Middle frontal gyrus (tissue), 1 donor: ENCODE data around the gene LCN1.

Experiments used
- DNase-seq: peaks from one replicate; pipeline ENCODE4 v3.0.0-alpha.2; 2015; ENCODE audit warnings: low spot score; ENCODE audit errors: extremely low spot score

Gene LCN1

DNA sequence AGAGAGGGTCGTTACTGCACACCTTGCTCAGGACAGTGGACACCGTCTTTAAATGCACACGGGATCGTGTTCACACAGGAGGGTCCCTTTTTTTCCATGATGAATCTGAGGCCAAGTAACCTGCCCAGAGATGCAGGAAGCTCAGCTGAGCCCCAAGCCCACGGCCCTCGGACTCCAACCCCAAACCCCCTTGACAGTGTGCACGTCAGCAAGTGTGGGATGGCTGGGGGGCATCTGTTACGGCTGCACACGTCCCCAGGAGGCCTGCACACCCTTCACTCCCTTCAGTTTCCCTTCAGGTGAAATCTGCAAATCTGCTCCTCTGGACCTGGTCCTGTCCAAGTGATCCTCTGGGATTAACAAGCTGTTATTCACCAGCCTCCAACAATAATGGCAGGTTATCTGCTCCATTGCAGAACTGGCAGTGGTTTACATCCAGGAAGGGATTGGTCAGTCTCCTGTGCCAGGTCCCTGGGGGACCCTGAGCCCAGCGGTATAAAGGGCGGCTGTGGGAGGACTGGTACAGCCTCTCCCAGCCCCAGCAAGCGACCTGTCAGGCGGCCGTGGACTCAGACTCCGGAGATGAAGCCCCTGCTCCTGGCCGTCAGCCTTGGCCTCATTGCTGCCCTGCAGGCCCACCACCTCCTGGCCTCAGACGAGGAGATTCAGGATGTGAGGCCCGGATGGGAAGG, at the start of gene LCN1:
Gene LCN1, plus strand, starts transcription at position 525 of the 692 bp plus-strand sequence. Its CDS starts 58 bp downstream, at position 583.
- DNase-seq = no peak

DNA sequence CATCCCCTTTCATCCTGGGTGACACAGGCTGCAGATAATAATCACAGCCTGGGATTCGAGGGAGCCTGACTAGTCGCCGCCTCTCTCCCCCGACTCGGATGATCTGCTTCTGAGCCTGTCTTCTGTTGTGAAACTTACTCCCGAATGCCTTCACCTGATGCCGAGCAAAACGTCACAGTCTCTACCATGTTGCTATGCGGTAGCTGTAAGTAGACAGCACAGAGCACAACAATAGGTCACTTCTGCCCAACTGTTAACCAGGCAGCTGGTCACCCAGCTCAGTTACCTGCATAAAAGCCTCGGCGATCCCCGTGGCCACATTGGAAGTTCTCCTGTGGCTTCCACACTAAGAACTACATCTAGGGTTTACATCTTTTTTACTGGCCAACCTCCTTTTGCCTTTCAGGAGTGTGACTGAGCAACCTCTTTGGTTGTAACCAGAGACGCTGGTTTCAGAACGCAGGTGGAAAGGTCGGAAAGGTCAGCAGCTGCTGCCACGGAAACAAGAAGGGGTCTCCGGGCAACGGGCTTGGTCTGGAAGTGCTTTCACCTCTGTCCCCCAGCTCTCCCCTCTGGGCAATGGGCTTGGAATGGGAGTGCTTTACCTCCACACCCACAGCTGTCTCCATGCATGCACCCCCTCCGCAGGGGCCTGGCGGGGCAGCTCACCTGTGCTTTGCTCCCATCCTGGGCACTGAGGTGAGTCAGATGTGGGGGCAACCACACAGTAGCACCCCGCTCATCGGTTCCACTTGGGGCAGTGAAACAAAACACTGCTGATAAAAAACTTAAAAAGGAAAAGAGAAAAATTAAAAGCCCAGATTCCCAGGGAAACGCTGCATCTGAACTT, 49.2 kb upstream of the LCN1 start:
- no peak for DNase-seq

DNA sequence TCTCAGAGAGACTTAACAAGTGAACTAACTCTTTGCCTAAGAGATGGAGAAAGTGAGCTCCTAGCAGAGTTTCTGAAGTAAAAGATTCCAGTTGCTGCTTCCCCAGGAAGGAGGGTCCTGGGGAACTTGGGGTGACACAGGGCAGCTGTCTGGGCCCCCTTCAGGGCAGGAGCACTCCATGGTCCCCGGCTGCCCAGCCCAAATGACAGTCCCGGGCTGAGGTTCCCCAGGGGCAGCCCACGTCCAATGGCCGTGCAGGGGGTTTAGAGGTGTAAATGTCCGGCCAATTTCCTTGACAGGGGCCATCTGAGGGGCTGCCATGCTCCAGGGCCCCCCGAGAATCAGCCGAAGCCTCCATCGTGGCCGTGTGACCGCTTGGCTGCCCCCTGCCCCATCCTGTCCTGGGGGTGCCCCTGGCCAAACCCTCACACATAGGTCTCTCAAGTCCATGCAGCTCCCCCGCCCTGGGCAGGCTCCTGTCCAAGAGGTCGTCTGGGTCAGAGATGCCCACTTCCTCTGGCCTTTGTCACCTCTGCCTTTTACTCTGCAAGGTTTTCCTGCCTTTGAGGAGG, 47.2 kb upstream of the LCN1 start:
- no peak for DNase-seq

DNA sequence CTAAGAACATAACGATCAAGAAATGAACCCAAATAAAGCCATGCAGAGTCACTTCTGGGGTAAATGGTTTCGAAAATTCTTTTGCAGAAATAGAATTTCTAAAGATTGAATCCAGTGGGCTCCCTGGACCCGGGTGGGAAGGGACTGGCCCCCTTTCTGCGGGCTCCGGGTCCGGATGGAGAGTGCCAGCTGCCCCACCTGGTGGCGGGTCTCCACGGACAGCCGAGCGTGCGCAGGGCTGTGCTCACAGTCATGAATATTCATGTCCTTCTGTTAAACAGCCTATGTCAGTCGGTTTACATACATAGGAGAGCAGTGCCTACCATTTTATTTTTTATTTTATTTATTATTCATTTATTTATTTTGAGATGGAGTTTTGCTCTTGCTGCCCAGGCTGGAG, 46.3 kb upstream of the LCN1 start:
- peak; percentile 36 for DNase-seq

DNA sequence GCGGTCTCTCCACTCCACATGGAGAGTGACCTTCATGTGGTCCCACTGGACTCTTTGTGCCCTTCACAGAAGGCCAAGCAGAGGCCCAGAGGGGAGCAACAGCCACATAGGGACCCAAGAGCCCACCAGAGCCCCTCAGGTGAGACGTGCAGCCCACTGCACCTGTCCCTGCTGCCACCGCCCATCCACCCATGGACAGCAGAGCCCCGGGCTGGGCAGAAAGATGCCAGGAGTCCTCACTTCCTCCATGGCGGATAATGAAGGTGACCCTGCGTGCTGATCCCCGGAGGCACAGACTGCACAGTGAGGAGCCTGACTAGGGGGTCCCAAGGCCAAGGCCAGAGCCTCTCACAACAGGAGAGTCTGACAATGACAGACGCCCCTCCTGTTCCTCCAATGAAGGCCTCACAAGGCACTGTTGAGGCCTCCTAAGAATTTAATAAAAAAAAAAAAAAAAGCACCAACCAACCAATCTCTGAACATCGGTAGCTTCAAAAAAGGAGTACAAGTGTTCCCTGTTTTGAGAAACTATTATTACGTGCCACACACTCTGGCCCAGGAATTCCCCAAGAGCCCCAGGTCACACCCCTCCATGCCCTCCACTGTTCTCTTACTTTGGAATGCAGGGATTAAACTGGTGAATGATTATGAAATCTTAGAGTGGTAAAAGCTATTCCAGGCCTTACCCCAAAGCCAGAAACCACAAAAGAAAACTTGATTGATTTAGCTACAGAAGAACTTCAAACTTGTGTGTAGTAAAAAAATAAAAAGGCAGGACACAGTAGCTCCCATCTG, 44.5 kb upstream of the LCN1 start:
- no peak for DNase-seq

DNA sequence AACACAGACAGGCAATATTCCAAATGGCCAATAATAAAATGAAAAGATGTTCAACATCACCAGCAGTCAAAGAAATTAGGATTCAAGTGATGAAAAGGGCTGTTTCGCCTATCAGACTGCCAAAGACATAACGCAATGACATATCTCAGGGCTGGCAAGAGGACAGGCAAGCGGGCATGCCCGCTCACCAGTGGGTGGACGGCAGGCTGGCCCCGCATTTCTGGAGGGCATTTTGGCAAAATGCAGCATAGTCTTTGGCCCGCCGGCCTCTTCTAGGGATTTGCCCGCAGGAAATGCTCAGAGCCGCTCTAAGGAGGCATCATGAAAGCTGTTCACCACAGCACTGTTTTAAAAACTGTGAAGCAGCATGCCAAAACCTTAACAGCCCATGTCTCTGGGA, 43.0 kb upstream of the LCN1 start:
- no peak for DNase-seq

DNA sequence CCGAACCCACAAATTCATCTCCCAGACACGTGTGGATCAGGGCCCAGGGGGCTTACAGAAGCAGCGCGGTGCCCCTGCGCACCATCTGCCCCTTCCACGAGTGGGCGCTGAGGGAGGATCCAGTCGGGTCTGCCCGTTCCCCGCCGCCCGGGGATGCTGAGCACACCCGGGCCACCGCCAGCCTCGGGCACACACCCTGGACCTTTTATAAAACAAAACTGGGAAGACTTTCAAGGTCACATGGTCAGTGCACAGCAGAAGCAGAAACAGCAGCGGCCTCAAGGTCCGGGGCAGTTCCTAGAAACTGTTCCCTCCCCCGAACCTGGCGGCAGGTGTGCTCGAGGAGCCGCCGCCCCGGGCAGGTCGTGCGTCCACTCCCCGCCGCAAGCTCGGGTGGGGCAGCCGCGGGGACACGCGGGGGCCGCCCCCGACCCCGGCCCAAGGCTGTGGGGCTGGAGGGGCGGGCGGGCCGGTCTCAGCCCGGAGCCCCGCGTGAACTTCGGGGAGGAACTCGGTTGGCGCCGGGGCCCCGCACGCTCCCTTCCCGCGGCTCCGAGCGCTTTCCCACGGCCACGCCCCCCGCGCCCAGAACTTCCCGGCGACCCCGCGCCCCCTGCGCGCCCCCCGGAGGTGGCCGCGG, 42.3 kb upstream of the LCN1 start:
- DNase-seq = no peak

DNA sequence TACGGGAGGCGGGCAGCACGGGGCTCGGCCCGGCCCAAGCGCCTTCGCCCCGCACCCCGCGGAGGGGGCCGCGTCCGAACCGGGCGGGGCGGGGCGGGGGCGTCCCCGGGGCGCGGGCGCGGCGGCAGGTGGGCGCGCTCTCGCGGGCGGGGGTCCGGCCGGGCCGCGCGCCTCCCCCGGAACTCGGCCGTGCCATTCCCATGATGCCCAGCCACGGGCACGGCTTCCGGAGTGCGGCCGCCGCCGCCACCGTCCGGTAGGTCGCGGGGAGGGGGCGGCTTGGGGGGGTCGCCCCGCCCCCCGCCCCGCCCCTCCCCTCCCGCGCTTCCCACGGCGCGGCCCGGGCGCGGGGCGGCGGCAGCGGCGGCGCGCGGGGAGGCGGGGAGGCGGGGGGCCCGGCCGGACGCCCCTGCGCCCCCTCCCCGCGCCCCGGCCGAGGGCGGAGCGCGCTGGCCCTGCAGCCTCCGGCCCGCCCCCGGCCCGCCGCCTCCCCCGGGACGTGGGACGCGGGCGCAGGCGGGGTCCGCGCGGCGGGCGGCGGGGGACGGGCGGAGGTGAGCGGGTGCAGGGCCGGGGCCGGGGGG, 41.7 kb upstream of the LCN1 start, which contains the start of gene PPP1R26:
Gene PPP1R26, plus strand, starts transcription at position 314 of the 584 bp plus-strand sequence. CDS start 4,729 bp downstream, outside the sequence.
- no peak for DNase-seq

DNA sequence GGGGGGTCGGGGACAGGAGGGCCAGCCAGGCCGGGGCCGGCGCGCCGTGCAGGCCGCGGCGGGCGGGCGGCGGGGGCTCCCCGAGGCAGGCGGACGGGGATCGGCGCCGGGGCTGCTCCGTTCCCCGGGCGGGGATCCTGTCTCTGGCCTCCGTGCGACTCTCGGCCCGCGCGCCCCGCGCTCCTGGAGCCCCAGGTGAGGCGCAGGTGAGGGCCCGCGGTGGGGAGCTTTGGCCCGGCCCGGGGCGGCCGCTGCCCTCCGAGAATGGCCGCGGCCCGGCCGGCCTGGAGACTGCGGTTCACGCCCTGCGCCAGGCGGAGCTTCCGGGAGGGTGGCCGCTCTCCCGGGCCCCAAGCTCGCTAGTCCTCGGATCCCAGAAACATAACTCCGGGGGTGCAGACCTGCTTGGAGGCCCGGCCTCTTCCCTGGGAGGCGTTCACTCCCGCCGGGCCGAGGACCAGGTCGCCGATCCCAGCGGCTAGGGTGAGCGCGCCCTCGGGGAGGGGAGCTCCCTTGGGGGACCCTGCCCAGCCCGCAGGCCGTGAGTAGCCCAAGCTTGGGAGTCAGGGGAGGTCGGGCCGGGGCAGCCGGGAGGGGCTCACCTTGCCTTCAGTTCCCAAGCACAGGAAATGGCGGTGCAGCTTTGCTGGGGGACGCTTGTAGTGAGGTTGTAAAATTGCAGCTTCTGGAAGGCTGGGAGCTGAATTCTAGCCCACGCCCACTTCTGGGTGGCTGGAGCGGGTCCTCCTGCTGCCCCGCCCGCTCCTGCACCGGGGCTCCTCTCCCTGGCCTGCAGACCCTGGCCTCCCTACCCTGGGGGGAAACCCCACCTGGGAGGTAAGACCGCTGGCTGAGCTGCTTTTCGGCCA, 40.9 kb upstream of the LCN1 start:
- DNase-seq = no peak

DNA sequence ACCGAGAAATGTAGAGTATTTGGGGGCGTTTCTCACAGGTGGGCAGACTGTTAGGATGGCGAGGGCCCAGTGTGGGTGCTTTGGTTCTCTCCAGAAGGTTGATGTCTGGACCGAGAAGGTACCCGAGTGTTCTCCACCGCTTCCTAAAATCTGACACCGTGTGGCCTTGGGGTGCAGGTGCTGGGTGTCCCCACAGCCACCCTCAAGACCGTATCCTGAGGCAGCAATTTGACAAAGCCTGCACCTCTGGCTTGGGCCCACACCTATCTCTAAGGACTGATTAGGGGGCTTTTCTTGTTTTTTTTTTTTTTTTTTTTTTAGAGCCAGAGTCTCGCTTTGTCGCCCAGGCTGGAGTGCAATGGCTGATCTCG, 40.3 kb upstream of the LCN1 start:
- no peak for DNase-seq

DNA sequence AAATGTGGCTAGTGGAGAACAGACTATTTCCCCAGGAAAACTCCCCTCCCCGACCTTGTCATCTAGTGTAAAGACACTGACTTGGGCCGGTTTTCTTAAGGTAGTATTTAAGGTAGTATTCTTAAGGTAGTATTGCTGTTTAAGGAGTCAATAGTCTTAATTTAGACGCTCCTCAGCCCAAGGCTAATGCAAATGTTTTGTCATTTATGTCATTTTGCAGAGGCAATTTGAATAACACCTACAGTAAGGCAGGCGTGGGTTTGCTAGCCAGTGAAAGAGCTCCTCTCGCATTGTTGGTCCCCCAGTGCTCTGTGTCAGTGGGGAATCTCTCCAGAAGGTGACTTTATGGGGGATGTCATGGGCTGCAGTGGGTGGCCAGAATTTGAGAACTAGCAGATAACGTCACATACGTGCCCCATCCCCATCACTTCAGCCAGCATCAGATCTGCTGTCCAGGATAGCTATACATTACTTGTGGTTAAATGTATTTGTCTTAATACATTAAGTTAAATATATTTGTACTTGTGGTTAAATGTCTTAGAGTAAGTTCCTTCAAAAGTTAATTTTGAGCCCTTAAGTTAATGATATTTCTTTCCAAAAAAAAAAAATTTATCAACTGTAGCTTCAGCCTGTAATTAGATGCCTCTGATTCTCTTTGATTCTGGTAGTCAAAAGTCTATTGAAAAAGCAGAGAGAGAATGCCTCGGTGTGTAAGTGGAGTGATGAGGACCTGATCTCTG, 39.1 kb upstream of the LCN1 start:
- DNase-seq = no peak

DNA sequence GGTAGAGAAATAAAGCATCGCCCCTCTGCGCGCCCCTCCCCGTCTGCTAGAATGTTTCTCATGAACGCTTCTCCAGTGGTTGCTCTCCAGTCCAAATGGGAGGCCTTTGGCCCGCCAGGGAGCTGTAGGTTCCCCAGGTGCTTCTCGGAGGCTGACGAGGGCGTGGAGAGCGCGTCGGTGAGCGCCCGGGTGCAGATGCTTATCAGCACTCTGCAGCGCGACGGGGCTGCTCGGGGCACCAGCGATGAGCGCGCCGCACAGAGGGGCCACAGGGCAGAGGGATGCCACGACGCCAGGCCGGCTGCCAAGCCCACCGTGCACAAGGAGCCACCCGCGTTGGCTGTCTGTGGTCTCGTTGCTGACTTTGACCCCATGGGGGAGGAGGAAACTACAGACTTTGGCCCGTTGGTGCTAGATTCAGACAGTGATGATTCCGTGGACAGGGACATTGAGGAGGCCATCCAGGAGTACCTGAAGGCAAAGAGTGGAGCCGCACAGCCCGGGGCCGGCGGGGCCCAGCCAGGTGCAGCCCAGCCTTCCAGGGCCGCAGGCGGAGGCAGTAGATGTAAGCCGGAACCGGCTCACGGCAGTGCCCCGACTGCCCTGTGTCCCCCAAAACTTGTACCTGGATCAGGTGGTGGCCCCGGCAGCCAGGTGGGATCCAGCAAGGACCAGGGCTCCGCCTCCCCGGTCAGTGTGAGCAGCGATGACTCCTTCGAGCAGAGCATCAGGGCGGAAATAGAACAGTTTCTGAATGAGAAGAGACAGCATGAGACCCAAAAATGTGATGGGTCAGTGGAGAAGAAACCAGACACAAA, 36.6 kb upstream of the LCN1 start:
- DNase-seq = no peak

DNA sequence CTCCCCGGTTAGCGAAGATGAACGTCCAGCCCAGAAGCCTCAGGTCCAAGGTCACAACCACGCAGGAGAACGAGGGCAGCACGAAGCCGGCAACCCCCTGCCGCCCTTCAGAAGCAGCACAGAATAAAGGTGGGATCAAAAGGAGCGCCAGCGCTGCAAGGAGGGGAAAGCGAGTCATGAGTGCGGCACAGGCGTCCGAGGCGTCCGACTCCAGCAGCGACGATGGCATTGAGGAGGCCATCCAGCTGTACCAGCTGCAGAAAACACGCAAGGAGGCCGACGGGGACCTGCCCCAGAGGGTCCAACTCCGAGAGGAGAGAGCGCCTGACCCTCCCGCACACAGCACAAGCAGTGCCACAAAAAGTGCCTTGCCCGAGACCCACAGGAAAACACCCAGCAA, 35.9 kb upstream of the LCN1 start:
- no peak for DNase-seq

DNA sequence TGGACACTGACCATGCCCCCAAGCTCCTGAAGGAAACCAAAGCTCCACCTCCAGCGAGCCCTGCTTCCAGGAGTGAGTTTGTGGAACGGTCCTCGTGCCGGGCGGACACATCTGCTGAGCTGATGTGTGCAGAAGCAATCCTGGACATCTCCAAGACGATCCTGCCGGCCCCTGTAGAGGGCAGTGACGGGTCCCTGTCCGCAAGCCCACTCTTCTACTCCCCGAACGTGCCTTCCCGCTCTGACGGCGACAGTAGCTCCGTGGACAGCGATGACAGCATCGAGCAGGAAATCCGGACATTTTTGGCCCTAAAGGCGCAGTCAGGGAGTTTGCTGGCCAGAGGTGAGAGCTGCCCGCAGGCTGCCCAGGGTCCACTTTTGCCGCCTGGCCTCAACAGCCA, 35.4 kb upstream of the LCN1 start:
- DNase-seq = no peak

DNA sequence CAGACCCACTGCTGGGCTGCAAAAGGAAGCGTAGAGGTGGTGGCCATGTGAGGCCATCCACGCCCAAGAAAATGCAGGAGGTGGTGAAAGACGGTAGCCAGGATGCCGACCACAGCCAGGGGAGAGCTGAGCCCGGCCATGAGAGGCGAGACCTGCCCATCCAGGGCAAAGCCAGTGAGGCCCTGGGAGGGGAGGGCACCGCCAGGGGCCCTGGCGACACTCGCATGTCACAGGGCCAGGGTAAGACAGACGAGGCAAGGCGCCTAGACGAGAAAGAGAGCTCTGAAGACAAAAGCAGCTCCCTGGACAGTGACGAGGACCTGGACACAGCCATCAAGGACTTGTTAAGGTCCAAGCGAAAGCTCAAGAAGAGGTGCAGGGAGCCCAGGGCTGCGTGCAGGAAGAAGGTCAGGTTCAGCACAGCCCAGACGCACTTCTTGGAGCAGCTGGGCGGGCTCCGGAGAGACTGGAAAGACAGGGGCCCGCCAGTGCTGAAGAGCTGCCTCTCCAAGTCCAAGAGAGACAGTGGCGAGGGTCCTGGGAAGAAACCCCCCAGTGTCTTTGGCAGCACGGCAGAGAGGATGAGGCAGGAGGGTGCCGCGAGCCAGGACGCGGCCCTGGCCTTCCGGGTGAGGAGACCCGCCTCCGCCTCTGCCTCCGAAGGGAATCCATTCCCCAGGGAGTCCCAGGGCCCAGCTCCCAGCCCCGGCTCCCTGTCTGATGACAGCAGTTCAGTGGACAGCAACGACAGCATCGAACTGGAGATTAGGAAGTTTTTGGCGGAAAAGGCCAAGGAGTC, 34.8 kb upstream of the LCN1 start:
- no peak for DNase-seq

DNA sequence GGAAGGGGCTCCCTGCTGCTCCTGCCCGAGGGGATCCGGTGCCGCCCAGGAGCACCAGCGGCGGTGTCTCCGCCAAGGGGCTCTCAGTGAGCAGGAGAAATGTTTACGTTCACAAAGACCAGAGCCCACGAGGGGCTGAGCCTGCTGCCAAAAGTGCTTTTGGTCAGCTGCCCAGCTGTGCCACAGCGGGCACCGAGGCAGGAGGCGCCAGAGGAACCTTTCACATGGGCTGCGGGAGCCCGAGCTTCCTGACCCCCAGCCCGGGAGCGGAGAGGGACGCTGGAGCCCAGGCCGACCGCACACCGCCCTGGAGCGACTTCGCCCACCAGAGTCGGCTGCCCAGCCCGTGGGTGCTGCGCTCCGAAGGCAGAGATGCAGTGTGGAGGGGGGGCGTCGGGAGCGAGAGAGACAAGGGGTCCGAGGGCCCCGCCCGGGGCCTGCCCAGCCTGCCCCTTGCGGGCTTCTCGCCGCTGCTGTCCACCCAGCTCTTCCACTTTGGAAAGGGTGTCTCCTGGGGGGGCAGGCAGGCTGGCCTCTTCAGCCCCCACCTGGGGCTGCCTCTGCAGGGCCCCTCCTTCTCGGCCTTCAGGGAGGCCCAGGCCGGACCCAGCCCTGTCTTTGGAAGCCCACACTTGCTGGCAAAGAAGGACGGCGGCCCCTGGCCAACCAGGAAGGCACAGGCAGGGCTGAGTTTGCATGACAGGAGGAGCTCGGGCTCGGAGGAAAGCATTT, 33.8 kb upstream of the LCN1 start:
- DNase-seq = no peak

DNA sequence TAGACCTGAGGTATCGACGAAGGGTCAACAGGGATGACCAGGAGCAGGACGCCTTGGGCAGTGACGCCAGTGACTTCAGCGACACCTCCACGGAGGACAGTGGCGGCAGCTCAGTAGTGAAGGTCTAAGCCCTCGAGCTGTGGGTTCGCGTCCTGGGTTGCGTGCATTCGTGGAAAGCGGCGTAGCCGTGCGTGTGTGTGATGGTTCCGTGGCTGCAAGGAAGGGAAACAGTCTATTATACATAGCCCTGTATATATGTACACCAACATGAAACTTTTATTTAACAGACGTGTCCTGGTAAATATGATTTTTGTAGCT, 33.3 kb upstream of the LCN1 start:
- DNase-seq = no peak
